Amygdala (tissue), 56 donors: ENCODE results near the gene TNC.

Experiments
- DNase-seq, 56 donors: peaks; one replicate each; lab custom pipeline; 2025; lab: John Stamatoyannopoulos, UW

Gene TNC

DNA sequence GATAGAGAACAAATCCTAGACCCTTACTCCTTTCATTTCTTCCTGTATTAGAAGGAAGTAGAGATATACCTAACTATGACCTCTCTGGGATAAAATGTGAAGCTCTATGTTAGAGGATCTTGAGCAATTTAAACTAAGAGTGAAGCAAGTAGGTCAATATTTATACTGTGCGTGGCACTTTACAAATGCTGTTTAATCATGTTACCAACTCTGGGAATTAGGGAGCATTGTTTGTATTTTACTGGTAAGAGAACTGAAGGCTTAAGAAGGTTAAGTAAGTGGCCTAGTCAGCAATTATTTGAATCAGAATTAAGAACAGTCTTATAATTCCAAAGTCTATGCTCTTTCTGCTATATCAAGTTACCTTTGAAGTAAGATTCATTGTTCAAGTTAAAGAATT is 12.0 kb downstream of the TNC start:
- DNase-seq: no peak

DNA sequence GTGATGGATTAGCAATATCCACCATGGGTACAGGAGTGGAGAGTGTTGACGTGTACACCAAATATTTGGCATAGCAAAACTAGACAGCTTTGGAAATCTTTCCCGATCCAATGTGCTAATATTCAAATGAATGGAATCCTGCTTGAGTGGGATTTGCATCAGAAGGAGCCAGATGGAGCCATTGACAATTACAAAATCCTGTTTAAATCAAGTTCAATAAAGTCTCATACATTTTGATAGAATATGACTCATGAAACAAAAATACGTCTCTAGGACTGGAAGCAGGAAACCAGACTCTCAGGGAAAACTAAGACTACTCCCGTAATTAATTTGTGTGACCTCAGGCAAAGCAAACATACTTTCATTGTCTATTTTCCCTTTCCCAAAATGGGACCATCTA is 13.0 kb downstream of the TNC start:
- no peak for DNase-seq

DNA sequence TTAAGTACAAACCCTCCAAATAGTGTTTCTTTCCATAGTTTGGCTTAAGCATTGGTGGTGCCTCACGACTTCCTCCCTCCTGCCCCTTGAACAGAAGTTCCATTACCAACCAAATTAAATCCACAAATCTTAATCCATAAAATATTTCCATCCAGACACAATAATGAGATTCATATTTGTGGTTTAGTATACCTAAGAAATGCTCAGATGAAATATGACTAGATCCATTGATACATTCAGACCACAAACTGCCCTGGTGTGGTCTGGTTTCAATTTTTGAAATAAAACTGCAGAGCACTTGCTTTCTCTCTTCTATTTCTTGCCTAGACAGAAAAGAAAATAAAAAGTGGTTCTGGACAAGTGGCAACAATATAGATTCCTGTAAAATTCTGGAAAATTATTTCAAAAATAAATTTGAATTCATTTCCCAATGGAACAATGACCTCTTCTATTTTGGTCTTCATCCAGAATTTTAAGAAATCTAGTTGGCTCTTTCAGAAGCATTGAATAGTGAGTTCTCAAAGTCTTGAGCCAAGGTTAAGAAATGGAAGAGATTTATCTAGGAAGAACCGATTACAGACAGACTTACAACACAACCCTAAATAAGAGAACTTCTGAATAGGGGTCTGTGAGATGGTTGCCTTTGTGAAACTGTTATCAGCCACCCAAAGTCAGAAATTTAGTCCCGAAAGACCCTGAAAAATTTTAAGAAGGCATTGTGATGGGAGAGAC is 14.0 kb downstream of the TNC start:
- DNase-seq: no peak

DNA sequence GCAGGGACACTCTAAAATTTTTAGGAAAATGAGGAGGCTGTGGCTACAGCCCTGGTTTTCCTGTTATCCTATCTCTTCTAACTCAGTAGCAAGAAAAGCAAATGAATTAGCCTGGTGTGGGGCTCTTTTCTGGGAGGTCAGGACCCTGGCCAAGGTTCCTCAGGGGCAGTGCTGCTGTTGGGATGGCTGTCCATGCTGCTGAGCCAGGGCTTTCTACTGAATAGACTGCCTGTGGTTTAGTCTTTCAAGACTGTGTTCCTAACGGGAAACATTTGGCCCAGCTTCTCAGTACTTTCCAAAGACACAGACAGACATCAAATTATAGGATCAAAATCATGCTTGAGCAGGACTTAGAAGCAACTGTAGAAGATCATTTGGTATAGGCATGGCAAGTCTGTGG is 18.1 kb downstream of the TNC start:
- peak in 14 of 56 donors; percentile 6 to 60 (median 26) for DNase-seq

DNA sequence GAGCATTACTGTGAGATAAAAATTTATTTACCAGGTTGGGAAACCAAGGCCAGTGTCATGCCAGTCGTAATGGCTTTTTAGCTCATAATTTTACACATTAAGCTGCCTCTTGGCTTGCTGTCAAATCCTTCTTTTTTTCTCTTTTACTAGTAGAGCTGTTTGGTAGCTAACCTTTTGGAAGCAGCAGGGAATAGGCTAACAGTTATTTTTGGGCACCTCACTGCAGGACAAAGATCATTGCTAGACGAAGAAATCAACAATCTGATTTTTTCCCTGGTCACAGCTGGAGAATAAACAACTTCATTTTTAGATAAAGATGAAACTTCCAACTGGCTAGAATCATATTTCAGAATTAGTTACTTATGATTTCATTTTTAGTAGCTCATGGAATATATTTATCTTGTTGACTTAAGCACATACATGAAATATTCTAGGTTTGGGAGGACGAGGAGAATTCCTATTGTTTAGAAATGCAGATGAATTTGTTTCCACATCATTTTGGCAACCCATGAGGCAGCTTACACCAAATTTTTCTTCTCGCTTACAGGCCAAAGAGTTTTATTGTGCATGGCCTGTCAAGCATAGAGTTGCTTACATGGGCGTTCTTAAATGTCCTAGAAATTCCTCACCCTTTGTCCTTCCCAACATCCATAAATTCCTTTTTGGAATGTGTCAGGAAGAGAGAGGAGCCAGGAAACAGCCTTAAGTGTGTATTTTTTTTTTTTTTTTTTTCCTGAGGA is 19.6 kb downstream of the TNC start:
- DNase-seq: no peak

DNA sequence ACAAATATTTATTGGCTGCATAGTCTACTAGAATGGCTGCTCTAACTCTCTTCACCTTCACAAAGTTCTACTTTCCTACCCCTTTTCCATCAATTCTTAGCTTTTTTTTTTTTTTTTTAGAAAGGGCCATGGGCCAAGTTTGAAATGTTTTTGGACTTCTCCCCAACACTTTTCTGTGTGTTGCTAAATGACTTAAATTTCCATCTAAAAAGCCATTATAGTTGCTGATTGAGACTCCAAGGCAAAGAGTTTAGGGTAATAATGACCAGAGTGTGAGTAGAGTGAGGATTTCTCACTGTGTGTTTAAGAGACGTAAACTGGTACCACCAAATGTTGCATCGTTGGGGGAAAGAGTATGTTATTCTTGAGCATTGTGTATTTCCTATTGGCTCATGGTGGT is 24.4 kb downstream of the TNC start:
- no peak for DNase-seq

DNA sequence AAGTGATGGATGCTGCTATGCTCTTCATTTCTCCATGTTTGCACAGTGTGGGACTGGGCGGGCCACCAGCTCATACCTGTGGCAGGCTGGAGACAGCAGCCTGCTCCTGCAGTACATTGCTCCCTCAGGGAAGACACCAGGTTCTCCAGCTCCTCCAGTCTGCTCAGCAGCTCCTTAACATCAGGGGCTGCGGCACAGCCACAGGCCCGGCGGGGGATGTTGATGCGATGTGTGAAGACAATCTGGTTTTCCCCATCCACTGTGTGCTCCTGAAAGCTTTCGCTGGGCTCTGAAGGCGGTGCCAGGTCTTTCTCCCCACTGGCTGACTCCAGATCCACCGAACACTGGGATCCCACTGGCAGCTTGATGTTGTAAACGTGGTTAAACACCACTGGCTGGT is 27.5 kb downstream of the TNC start:
- DNase-seq: no peak

DNA sequence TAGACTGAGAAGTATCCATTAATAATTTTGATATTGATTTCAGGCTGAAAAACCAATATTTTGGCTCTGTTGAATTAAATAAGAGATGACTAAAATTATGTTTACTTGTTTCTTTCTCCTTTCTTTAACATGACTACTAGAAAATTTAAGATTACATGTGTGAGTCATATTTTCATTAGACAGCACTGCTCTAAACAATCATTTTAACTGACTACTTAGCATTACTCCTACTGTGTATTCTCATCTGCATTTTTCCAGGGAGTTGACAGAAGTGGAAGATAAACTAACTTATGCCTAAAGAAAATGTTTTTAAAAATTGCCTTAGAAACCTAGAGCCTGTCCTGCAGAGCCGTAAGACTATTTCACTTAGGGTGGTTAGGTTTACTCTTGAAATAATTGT is 29.1 kb downstream of the TNC start:
- DNase-seq: no peak

DNA sequence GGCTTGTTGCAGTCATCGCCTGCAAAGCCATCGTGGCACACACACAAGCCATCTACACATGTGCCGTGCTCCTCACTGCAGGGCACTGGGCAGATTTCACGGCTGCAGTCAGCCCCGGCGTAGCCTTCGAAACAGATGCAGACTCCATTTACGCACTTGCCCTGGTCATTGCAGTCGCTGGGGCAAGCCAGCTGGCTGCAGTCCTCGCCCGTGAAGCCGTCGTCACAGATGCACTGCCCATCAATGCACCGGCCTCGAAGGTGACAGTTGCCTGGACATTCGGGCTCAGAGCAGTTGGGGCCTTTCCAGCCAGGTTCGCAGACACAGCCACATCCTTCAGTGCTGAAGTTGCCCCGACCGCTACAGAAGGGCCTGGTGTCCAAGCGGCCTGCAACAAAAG is 31.1 kb downstream of the TNC start:
- no peak for DNase-seq

DNA sequence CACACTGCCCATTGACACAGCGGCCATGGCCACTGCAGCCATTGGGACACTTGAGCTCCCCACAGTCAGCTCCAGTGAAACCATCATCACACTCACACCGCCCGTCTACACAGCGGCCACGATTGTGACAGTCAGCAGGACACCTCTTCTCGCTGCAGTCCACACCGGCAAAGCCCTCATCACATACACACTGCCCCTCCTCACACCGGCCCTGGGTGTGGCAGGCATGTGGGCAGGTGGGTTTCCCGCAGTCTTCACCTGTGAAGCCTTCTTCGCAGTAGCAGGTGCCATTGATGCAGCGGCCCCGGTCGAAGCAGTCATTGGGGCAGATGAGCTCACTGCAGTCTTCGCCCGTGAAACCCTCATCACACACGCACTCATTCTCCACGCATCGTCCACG is 31.5 kb downstream of the TNC start:
- no peak for DNase-seq

DNA sequence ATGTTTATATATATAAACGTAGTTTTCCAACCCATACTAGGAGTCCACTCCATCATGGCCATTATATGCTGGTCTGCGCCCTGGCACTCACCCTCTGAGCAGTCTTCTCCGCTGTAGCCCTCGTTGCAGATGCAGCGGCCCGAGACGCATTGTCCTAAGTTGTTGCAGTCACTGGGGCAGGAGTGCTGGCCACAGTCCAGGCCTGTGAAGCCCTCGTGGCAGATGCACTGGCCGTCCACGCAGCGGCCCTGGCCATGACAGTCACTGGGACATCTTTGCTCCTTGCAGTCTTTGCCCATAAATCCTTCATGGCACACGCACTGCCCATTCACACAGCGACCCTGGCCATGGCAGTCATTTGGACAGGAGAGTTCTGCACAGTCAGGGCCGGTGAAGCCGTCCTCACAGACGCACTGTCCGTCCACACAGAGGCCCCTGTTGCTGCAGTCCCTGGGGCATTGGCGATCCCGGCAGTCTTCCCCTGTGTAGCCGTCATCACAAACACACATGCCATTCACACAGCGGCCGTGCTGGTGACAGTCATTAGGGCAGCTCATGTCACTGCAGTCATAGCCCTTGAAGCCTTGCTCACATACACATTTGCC is 32.1 kb downstream of the TNC start:
- peak in 6 of 56 donors; percentile 1 to 29 (median 16) for DNase-seq

DNA sequence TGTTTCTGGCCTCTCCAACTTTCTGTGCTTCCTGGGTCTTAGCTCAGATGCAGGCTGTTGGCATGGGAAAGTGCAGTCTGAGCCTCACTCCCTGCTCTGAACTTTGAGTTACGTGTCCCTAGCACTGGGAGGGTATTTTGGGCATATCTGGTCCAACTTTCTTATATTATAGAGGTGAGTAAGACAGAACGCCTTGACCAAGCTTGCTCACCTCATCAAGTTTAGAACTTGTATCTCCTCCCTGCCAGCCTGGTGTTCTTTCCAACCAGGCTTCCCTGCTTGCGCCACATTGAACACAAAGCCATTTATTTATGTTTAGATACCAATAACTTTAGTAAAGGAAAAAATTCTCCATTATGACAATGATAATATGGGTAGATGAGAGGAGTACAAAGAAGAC is 33.2 kb downstream of the TNC start:
- DNase-seq: no peak

DNA sequence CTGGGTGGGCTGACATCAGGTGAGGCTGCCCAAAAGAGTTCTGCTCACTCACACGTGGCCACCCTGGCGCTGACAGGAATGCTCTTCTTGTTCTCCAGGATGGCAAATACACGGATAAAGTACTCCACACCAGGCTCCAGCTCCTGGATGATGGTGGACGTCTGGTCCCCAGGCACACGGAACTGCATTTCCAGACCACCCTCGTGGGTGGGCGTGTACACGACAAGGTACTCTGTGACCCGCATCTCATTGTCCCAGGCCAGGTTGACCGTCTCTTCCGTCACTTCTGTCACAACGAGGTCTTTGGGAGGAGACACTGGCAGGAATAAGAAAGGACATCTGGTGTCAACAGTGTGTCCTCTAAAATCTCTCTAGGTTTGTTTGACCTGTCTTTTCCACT is 33.8 kb downstream of the TNC start:
- DNase-seq: no peak

DNA sequence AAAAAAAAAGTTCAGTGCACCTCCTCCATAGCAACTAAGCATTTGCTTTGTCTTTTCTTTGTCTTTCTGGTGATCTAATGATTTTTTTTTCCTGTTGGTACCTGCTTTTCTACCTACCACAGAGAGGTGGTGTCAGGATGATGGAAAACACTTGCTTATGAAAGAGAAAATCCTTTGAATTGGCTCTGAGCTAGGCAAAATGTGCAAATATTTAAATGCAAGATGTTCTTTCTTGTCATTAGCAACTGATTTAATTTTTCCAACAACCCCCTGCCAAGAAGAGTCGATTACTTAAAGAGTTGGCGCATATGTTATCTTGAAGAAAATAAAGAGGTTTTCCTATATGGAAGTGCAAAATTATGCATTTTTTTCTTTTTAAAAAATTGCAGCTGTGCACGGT is 37.7 kb downstream of the TNC start:
- no peak for DNase-seq

DNA sequence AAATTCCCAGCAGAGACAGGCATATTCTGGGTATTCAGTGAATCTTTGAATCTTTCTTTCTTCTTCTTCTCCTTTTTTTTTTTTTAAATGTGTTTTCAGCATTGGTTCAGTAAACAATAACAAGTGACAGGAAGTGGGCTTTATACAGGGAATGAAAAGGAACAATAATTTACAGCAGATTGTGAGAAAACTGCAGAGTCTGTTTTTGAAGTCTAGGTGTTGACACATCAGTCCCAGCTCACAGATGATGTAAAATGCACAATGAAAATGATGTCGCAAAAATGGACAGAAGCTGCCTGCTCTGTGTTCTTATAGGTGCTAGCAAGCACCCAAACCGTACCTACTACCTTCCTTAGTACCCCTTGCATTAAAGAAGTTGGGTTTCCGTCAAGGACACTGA is 38.8 kb downstream of the TNC start:
- DNase-seq: no peak

DNA sequence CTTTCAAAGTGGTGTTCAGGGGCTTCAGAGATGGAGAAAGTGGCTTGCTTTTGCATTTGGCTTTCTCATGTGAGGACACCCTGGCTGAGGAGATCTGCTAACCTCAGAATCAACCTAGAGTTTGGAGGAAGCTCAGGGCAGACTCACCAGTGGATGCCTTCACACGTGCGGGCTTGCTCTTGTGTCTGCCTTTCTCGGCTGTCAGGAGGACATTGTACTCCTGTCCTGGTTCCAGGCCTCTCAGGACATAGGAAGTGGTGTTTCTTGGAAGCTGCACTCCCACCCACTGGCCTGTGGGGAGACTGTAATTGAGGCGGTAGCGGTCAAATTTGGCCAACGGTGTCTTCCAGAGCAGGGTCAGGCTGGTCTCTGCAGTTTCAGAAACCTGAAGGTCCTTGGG is 44.5 kb downstream of the TNC start:
- no peak for DNase-seq

DNA sequence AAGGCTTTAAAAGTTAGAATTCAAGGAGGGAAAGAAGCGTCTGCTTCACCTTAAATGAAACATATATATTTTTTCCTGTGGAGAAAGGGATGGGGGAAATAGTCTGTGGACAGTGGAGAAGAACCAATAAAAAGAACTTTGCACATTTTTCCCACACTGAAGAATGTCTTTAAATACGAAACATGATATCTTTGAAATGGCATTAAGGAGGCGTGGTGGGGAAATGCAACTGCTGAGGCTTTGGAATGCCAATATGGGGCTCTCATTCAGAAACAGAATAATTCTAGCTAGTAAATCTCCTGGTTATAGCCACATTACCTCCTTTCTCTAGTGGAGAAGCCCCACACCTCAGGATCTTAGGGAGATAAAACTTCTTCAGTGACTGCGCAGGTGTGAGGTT is 46.8 kb downstream of the TNC start:
- no peak for DNase-seq

DNA sequence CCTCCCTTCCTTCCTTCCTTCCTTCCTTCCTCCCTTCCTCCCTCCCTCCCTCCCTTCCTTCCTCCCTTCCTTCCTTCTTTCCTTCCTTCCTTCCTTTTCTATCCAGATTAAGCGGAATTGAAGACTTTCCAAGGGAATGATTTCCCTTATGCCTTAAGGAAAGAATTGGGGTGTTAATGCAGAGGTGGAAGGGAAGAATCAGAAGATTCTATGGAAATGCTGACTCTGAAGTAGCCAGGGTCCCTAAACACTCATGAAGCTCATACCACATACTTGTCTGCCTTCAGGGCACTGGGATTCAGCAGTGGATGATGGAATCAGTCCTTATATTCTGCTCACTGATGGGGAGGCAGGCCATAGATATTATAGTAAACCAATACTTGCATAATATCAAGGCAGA is 48.2 kb downstream of the TNC start:
- no peak for DNase-seq

DNA sequence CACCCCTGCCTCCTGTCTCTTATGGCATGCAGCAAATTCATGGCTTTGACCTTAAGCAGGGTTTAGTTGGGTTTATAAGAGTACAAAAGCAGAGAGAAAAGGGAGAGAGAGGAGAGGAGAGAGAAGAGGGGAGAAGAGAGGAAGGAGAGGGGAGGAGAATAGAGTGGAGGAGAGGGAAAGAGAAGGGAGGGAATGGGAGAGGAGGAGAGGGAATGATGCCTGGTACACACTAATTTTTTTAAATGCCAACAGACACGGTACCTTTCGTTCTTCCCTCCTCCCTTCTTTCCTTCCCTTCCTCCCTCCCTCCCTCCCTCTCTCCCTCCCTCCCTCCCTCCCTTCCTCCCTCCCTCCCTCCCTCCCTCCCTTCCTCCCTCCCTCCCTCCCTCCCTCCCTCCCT is 48.7 kb downstream of the TNC start:
- DNase-seq: no peak

DNA sequence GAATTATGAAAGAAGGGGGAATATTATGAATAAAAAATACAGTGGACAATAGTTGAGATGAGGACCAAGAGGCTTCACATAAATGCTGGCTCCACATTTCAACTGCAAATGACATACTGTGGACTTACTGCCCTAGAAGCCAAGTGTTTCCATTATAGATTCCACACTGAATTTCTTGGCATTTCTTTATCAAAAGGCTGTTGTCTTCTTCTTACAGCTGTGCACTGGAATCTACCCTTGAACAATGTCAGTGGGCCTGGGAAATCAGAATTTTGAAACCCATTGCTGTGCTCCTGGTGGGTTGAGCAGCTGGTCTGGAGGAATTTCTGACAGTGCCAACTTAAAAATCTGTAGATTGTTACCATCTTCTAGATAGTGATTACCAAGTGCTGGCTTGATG is 49.9 kb downstream of the TNC start:
- DNase-seq: no peak

DNA sequence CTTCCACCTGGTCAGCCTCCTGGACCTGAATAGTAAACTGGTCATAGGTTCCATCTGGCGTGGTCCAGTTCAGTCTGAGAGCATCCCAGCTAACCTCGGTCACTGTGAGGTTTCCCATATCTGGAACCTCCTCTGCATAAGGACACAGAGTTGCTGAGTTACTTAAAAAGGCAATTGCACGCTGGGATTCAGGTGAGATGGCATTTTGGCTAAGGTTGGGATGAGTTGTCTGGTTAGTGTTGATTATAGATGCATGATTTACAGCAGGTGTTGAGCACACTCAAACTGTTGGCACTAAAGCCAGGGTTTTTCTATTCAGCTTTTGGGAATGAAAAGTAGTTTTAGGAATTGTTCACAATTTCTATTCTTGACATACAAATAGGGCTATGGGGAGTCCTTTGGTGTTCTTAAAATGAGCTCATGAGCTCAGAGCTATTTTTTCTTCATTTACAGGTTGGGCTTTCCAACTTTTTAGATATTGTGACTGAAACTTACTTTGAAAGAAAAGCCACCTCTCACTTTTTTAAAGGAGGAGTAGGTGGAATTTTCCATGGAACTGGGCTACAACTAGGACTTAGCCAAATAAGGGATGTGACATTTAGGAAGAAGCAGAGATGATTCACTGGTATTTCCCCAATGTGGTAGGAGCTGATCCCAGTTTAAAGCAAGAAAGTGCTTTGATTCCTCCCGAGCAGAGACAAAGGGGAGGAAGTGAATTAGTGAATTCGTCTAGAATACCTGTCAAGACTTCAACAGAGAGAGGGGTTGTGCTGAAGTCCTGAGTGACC is 54.7 kb downstream of the TNC start:
- no peak for DNase-seq
